ENCODE measurements around the gene CHST10. TPM values are rescaled to one million over a fixed set of nuclear protein-coding genes. Genes with fewer than 3 reads are reported as not detected.
A peak's percentile ranks its signal among the peaks of the same experiment; 100 is the strongest.
"Not testable (repeated sequence)": the region's sequence is repeated elsewhere in the genome, so short reads cannot be mapped to it uniquely, and the experiment has no call there.

Gene CHST10, protein sequence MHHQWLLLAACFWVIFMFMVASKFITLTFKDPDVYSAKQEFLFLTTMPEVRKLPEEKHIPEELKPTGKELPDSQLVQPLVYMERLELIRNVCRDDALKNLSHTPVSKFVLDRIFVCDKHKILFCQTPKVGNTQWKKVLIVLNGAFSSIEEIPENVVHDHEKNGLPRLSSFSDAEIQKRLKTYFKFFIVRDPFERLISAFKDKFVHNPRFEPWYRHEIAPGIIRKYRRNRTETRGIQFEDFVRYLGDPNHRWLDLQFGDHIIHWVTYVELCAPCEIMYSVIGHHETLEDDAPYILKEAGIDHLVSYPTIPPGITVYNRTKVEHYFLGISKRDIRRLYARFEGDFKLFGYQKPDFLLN
- 43.5 TPM for polyA plus RNA-seq (2013, experiment 1 of 4)
- polyA plus RNA-seq (2013, experiment 2 of 4), result 42.9 TPM
- polyA plus RNA-seq (2013, experiment 3 of 4), result 38.9 TPM
- polyA plus RNA-seq (2013, experiment 4 of 4), result 36.1 TPM

DNA sequence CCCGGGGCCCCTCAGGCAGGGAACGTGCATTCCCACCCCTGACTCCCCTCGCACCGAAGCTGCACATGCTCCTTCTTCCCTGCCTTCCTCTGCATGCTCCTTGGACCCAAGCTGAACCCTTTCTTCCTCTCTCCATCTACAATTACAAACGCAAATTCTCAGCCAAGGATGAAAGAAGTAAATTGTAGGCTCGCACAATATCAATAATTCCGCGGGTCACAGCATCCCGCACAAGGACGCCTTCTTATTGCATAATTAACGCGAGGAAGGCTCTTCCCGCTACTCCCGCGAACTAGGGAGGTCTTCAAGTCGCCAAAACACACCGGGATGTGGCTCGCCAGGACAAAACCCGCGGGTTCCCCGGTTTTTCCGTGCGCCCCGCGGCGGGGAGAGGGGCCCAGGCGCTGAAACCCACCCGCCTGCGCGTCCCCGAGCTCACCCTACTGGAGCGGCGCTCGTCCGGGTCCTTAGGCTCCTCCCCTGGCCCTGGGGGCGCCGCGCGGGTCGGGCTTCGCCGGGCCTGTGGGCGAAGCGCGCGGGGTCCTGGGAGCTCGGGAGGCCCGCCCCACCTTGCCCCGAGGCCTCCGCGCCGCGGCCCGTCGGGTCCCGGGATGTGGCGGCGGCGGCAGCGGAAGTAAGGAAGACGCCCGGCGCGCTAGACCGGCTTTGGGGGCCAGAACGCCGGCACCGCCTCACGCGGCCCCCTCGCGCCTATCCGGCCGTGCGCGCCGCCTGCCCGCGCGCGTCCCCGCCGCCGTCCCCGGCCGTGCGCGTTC, at the start of gene CHST10:
CHST10 (minus strand) TSS at position 734 of the 776 bp plus-strand sequence. CDS start 10,993 bp downstream, outside the sequence.
- Histone ChIP-seq H3K4me3 (ENCODE audit: insufficient read depth, low read depth, low read length) (peak within 1 kb of the TSS; percentile 74), H3K27me3 (ENCODE audit: control insufficient read depth, insufficient read depth, low read length, poor library complexity, severe bottlenecking) (no peaks in the 10 kb centered on the region), H3K36me3 (ENCODE audit: control insufficient read depth, insufficient read depth, low read length) (no peaks in the 10 kb centered on the region), H3K9me3 (ENCODE audit: control insufficient read depth, low read length) (no peaks in the 10 kb centered on the region), H3K27ac (ENCODE audit: insufficient read depth, low read depth, low read length, poor library complexity, severe bottlenecking) (peak within 1 kb of the TSS; percentile 76), H3K4me1 (ENCODE audit: control insufficient read depth, insufficient read depth, low read length) (peaks cover 43% of the 10 kb centered on the region)
- 0% methylated on average over 88 of the region's 88 CpGs for WGBS, 2 experiments

DNA sequence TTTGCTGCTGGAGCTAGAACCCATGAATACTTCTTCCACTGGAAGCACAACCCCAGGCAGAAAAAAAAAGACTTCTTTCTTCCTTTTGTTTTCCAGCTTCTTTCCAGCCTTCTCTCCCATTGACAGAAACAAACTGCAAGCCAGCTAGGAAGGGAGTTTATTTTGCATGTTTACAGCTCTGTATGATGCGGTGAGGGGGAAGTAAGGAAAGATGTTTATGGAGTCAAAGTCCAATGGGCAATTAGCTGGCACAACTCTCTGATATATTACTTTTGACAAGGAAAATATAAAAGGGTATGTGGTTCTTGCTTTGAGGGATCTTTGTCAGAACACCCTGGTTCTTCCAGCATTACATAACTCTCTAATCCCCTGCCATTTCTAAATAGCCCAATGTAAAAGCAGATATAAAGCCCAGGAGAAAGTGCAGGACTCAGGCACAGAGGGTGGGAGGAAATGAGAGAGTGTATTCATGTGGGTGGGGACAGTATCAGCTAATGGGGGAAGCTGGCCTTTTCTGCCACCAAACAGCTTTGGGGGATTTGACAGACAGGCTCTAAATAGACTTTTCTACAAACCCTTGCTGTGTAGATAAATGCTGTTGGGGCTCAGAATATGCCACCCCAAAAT, 43.5 kb upstream of the CHST10 start:
- no peak overlapping the region for H3K4me3 ChIP-seq (ENCODE audit: insufficient read depth, low read depth, low read length)
- 67 to 97% methylated on average over 1 of the region's 1 CpG for WGBS, 2 experiments
- H3K4me1 ChIP-seq (ENCODE audit: control insufficient read depth, insufficient read depth, low read length), result no peaks in the 10 kb centered on the region
- H3K27ac ChIP-seq (ENCODE audit: insufficient read depth, low read depth, low read length, poor library complexity, severe bottlenecking), result no peak overlapping the region
- H3K27me3 ChIP-seq (ENCODE audit: control insufficient read depth, insufficient read depth, low read length, poor library complexity, severe bottlenecking), result no peaks in the 10 kb centered on the region
- no peaks in the 10 kb centered on the region for H3K36me3 ChIP-seq (ENCODE audit: control insufficient read depth, insufficient read depth, low read length)
- peaks cover 2% of the 10 kb centered on the region for H3K9me3 ChIP-seq (ENCODE audit: control insufficient read depth, low read length)

GRCh38 chr2:100456357-100456756, 38.9 kb upstream of the CHST10 start:
- not testable (repeated sequence) for H3K9me3 ChIP-seq (ENCODE audit: control insufficient read depth, low read length); H3K27ac ChIP-seq (ENCODE audit: insufficient read depth, low read depth, low read length, poor library complexity, severe bottlenecking); H3K27me3 ChIP-seq (ENCODE audit: control insufficient read depth, insufficient read depth, low read length, poor library complexity, severe bottlenecking); H3K4me1 ChIP-seq (ENCODE audit: control insufficient read depth, insufficient read depth, low read length); H3K4me3 ChIP-seq (ENCODE audit: insufficient read depth, low read depth, low read length); H3K36me3 ChIP-seq (ENCODE audit: control insufficient read depth, insufficient read depth, low read length)

GRCh38 chr2:100453853-100454252, 36.4 kb upstream of the CHST10 start:
- 86 to 89% methylated on average over 4 of the region's 4 CpGs for WGBS, 2 experiments
- Histone ChIP-seq H3K4me3 (ENCODE audit: insufficient read depth, low read depth, low read length) (no peak overlapping the region), H3K36me3 (ENCODE audit: control insufficient read depth, insufficient read depth, low read length) (no peaks in the 10 kb centered on the region), H3K4me1 (ENCODE audit: control insufficient read depth, insufficient read depth, low read length) (no peaks in the 10 kb centered on the region), H3K27me3 (ENCODE audit: control insufficient read depth, insufficient read depth, low read length, poor library complexity, severe bottlenecking) (no peaks in the 10 kb centered on the region), H3K27ac (ENCODE audit: insufficient read depth, low read depth, low read length, poor library complexity, severe bottlenecking) (no peak overlapping the region), H3K9me3 (ENCODE audit: control insufficient read depth, low read length) (no peaks in the 10 kb centered on the region)

DNA sequence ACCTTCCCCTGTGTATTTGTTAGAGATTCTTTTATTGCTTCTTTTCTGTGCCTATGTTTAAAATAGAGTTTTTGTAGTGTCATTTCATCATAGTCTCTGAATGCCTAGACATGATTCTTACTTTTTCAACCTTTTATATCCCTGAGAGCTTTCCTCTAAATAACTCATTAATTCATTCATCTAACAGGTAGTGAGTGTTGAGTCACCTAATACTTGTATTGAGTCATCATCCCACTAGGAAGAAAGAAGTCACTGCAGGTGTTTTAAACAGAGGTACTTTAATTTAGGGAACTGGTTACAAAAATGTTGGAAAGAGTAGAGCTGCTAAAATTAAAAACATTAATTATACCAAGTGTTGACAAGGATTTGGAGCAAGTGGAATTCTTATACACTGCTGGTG, 34.3 kb upstream of the CHST10 start:
- H3K27ac ChIP-seq (ENCODE audit: insufficient read depth, low read depth, low read length, poor library complexity, severe bottlenecking), result no peak overlapping the region
- no peaks in the 10 kb centered on the region for H3K27me3 ChIP-seq (ENCODE audit: control insufficient read depth, insufficient read depth, low read length, poor library complexity, severe bottlenecking)
- H3K4me1 ChIP-seq (ENCODE audit: control insufficient read depth, insufficient read depth, low read length), result no peaks in the 10 kb centered on the region
- H3K9me3 ChIP-seq (ENCODE audit: control insufficient read depth, low read length), result no peaks in the 10 kb centered on the region
- H3K4me3 ChIP-seq (ENCODE audit: insufficient read depth, low read depth, low read length), result no peak overlapping the region
- no peaks in the 10 kb centered on the region for H3K36me3 ChIP-seq (ENCODE audit: control insufficient read depth, insufficient read depth, low read length)

GRCh38 chr2:100451092-100451491, 33.6 kb upstream of the CHST10 start:
- WGBS, 2 experiments, result 92 to 93% methylated on average over 5 of the region's 5 CpGs
- H3K36me3 ChIP-seq (ENCODE audit: control insufficient read depth, insufficient read depth, low read length), result no peaks in the 10 kb centered on the region

GRCh38 chr2:100446696-100447095, 29.2 kb upstream of the CHST10 start:
- WGBS, 2 experiments, result 92 to 94% methylated on average over 2 of the region's 2 CpGs
- Histone ChIP-seq H3K27me3 (ENCODE audit: control insufficient read depth, insufficient read depth, low read length, poor library complexity, severe bottlenecking) (no peaks in the 10 kb centered on the region), H3K36me3 (ENCODE audit: control insufficient read depth, insufficient read depth, low read length) (no peaks in the 10 kb centered on the region), H3K4me3 (ENCODE audit: insufficient read depth, low read depth, low read length) (no peak overlapping the region), H3K27ac (ENCODE audit: insufficient read depth, low read depth, low read length, poor library complexity, severe bottlenecking) (no peak overlapping the region), H3K9me3 (ENCODE audit: control insufficient read depth, low read length) (no peaks in the 10 kb centered on the region), H3K4me1 (ENCODE audit: control insufficient read depth, insufficient read depth, low read length) (no peaks in the 10 kb centered on the region)

More at GRCh38 chr2:100451092-100451491, 33.6 kb upstream of the CHST10 start:
- Histone ChIP-seq H3K27ac (ENCODE audit: insufficient read depth, low read depth, low read length, poor library complexity, severe bottlenecking) (no peak overlapping the region), H3K4me1 (ENCODE audit: control insufficient read depth, insufficient read depth, low read length) (no peaks in the 10 kb centered on the region), H3K4me3 (ENCODE audit: insufficient read depth, low read depth, low read length) (no peak overlapping the region), H3K9me3 (ENCODE audit: control insufficient read depth, low read length) (no peaks in the 10 kb centered on the region), H3K27me3 (ENCODE audit: control insufficient read depth, insufficient read depth, low read length, poor library complexity, severe bottlenecking) (no peaks in the 10 kb centered on the region)

GRCh38 chr2:100437751-100438150, 20.3 kb upstream of the CHST10 start:
- Histone ChIP-seq H3K4me1 (ENCODE audit: control insufficient read depth, insufficient read depth, low read length) (no peaks in the 10 kb centered on the region), H3K36me3 (ENCODE audit: control insufficient read depth, insufficient read depth, low read length) (no peaks in the 10 kb centered on the region), H3K27ac (ENCODE audit: insufficient read depth, low read depth, low read length, poor library complexity, severe bottlenecking) (no peak overlapping the region), H3K4me3 (ENCODE audit: insufficient read depth, low read depth, low read length) (no peak overlapping the region), H3K27me3 (ENCODE audit: control insufficient read depth, insufficient read depth, low read length, poor library complexity, severe bottlenecking) (no peaks in the 10 kb centered on the region), H3K9me3 (ENCODE audit: control insufficient read depth, low read length) (no peaks in the 10 kb centered on the region)
- 93% methylated on average over 8 of the region's 8 CpGs for WGBS, 2 experiments

GRCh38 chr2:100429726-100430125, 12.3 kb upstream of the CHST10 start:
- Histone ChIP-seq H3K36me3 (ENCODE audit: control insufficient read depth, insufficient read depth, low read length) (no peaks in the 10 kb centered on the region), H3K4me1 (ENCODE audit: control insufficient read depth, insufficient read depth, low read length) (no peaks in the 10 kb centered on the region), H3K27ac (ENCODE audit: insufficient read depth, low read depth, low read length, poor library complexity, severe bottlenecking) (no peak overlapping the region), H3K4me3 (ENCODE audit: insufficient read depth, low read depth, low read length) (no peak overlapping the region), H3K27me3 (ENCODE audit: control insufficient read depth, insufficient read depth, low read length, poor library complexity, severe bottlenecking) (no peaks in the 10 kb centered on the region), H3K9me3 (ENCODE audit: control insufficient read depth, low read length) (no peaks in the 10 kb centered on the region)
- 81 to 88% methylated on average over 1 of the region's 1 CpG for WGBS, 2 experiments
